T47D (cell line): ENCODE measurements around the gene BMPR2.
A peak's percentile ranks its signal among the peaks of the same experiment; 100 is the strongest.
"Not testable (repeated sequence)": the region's sequence is repeated elsewhere in the genome, so short reads cannot be mapped to it uniquely, and the experiment has no call there.

ENCODE experiments used
- DNase-seq, 2 experiments: peaks; one replicate each; pipeline versions ENCODE4 v3.0.0 to v3.0.0-alpha.2; 2011 to 2012; ENCODE audit warnings: low read depth in 1 of 2, low spot score in 1 of 2
- JUND ChIP-seq: IDR thresholded peaks from 2 replicates; pipeline ENCODE4 v1.6.1; 2012; ENCODE audit warnings: low read depth
- in situ Hi-C: cut with HindIII; loops from 2 replicates; pipeline ENCODE4 v1.10.0; 2016; ENCODE audit warnings: low sequenced_read_pairs, low pct_unique_long_range_greater_than_20kb

Gene BMPR2

GRCh38 chr2:202577250-202578183 lies 201.4 kb downstream of the BMPR2 start:
- no peak for TF ChIP-seq JUND
- in situ Hi-C loops, result no loop called here
- DNase-seq, result no peak

GRCh38 chr2:202582846-202583245 lies 206.7 kb downstream of the BMPR2 start:
- in situ Hi-C loops, DNase-seq: not testable (repeated sequence)

GRCh38 chr2:202583709-202584219 lies 207.6 kb downstream of the BMPR2 start:
- in situ Hi-C loops, result no loop called here
- no peak for DNase-seq
- TF ChIP-seq JUND, result no peak

GRCh38 chr2:202588647-202589581 lies 212.8 kb downstream of the BMPR2 start:
- in situ Hi-C loops, result no loop called here
- peak; percentile 23 to 70 for DNase-seq

GRCh38 chr2:202589582-202589949 lies 213.4 kb downstream of the BMPR2 start:
- in situ Hi-C loops, result no loop called here
- TF ChIP-seq JUND, result no peak
- no peak for DNase-seq

More at GRCh38 chr2:202588647-202589581, 212.8 kb downstream of the BMPR2 start:
- TF ChIP-seq JUND, result no peak

GRCh38 chr2:202592566-202592965 lies 216.4 kb downstream of the BMPR2 start:
- in situ Hi-C loops, result no loop called here
- TF ChIP-seq JUND, result no peak
- DNase-seq, result no peak

GRCh38 chr2:202599105-202599504 lies 223.0 kb downstream of the BMPR2 start:
- in situ Hi-C loops, result no loop called here
- no peak for TF ChIP-seq JUND
- DNase-seq, result no peak

GRCh38 chr2:202599911-202600310 lies 223.8 kb downstream of the BMPR2 start:
- no peak for DNase-seq
- in situ Hi-C loops, result no loop called here
- TF ChIP-seq JUND, result no peak

- in situ Hi-C loops, result no loop called here
- no peak for DNase-seq
- TF ChIP-seq JUND, result no peak
Observed at GRCh38 chr2:202604699-202605098, 228.6 kb downstream of the BMPR2 start.

- in situ Hi-C loops, result no loop called here
- DNase-seq, result no peak
- no peak for TF ChIP-seq JUND
Observed at GRCh38 chr2:202605174-202605573, 229.0 kb downstream of the BMPR2 start.

GRCh38 chr2:202608142-202608852 lies 232.2 kb downstream of the BMPR2 start:
- in situ Hi-C loops, result no loop called here
- no peak for TF ChIP-seq JUND
- DNase-seq, result no peak
